ENCODE data around the gene FAM136A.

Gene FAM136A

DNA sequence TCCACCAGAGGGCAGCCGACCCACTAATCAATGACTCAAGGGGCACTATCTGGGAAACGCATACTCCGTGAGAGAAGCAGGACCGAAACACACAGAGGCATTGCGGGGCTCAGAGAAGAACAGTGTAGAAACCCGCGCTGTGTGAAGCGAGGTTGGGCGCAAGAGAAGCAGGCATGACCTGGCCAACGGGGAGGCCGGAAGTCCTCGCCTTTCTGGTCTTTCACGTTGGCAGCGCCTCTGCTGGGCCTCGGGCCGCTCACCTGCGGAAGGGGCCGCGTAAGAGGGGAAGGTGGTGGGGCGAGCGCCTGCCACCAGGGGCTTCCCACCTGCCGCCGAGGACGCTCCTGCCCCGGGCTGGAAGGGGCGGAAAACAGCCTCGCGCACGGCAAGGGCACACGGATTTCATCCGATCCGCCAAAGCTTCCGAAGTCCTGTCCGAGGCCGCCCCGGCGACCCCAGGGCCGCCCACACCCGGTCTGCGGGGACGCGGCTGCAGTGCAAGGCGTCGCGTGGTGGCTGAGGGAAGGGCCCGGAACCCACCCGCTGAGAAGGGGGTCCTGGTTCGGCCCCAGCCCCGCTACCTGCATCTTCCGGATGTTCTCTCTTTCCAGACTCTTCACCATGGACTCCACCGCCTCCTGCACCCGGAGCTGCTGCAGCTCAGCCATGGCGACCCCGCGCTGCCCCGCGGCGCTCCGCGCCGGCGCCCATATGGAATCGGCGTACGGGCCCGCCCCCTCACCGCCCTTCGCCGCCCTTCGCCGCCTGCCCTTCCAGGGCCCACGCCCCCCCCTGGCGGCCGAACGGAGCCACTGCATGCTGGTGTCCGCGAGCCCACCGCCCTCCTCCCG, at the start of gene FAM136A:
Gene FAM136A (minus strand): TSS at position 724 of the 851 bp plus-strand sequence. CDS start 56 bp downstream, at position 668.
- TF ChIP-seq, protein P1, sequence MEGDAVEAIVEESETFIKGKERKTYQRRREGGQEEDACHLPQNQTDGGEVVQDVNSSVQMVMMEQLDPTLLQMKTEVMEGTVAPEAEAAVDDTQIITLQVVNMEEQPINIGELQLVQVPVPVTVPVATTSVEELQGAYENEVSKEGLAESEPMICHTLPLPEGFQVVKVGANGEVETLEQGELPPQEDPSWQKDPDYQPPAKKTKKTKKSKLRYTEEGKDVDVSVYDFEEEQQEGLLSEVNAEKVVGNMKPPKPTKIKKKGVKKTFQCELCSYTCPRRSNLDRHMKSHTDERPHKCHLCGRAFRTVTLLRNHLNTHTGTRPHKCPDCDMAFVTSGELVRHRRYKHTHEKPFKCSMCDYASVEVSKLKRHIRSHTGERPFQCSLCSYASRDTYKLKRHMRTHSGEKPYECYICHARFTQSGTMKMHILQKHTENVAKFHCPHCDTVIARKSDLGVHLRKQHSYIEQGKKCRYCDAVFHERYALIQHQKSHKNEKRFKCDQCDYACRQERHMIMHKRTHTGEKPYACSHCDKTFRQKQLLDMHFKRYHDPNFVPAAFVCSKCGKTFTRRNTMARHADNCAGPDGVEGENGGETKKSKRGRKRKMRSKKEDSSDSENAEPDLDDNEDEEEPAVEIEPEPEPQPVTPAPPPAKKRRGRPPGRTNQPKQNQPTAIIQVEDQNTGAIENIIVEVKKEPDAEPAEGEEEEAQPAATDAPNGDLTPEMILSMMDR (IDR thresholded peaks at IDR 0.05; ENCODE audit: low read length, missing control alignments) = peak; percentile 54
- DNase-seq (ENCODE audit: low read depth) = peak; percentile 75
- peak within 1 kb of the TSS; percentile 66 for H3K4me3 ChIP-seq (replicated peaks; ENCODE audit: low read depth, low read length)

DNA sequence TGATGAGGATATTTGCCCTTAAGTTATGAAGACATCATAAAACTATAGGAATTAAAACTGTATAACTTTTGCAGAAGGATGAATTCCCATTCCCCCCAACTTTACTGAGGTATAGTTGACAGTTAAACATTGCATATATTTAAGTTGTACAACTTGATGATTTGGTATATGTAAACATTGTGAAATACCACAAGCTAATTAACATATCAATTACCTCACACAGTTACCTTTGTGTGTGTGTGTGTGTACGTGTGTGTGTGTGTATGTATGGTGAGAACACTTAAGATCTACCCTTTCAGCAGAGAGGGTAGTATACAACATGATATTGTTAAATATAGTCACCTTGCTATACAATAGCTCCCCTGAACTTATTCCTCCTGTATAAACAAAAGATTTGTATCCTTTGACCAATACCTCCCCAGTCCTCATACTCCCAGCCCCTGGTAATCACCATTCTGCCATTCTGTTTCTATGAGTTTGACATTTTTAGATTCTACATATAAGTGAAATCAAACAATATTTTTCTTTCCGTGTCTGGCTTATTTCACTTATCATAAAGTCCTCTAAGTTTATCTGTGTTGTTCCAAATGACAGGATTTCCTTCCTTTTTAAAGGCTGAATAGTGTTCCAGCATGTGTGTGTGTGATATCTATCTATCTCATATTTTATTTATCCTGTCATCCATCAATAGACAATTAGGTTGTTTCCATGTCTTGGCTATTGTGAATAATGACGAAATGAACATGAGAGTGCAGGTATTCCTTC, 48.2 kb upstream of the FAM136A start:
- no peak overlapping the region for H3K4me3 ChIP-seq (replicated peaks; ENCODE audit: low read depth, low read length)
- TF ChIP-seq, protein P1 (IDR thresholded peaks at IDR 0.05; ENCODE audit: low read length, missing control alignments) = no peak
- DNase-seq (ENCODE audit: low read depth) = no peak

DNA sequence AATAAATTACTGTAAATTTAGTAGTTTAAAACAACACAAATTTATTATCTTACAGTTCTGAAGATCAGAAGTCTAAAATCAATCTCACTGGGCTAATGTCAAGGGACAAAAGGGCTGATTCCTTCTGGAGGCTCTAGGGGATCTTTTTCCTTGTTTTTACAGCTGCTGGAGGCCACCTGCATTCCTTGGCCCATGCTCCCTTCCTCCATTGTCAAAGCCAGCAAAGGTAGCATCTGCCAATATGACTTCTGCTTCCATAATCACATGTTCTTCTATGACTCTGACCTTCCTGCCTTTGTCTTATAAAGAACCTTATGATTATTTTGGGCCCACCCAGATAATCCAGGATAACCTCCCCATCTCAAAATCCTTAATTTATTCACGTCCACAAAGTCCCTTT, 46.0 kb upstream of the FAM136A start:
- no peak overlapping the region for H3K4me3 ChIP-seq (replicated peaks; ENCODE audit: low read depth, low read length)
- DNase-seq (ENCODE audit: low read depth) = no peak
- TF ChIP-seq, protein P1 (IDR thresholded peaks at IDR 0.05; ENCODE audit: low read length, missing control alignments) = no peak

DNA sequence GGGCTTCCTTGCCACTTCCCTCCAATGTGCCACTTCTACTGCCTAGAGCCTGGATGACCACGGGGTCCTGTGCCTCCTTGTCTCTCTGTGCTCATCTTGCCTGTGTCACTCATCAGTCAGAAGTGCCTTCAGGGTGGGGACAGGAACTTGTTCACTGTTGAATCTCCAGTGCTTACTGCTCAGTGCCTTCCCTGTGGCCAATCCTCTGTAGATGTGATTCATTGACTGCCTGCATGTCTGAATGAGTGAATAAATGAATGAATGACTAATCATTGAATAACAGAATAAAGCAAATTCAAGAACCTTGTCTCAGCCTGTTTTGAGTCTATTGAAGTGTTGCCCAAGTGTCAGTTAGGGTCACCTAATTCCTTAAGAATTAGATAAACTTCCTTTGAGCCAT, 42.3 kb upstream of the FAM136A start:
- no peak for DNase-seq (ENCODE audit: low read depth)

DNA sequence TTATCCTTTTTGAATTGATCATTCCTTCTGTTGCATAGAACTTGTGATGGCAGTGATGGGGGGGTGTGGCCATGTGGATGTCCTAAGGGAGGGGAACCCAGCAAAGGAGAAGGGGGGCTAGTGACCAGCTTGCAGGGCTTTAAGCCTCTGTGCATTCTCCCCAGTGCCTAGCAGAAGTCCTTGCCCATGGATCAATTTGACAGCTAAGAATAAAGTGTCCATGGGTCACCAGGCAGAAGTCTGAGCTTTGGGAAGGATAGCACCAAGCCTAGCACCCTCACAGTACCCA, 39.6 kb upstream of the FAM136A start:
- H3K4me3 ChIP-seq (replicated peaks; ENCODE audit: low read depth, low read length) = no peak overlapping the region
- TF ChIP-seq, protein P1 (IDR thresholded peaks at IDR 0.05; ENCODE audit: low read length, missing control alignments) = no peak

More for the DNA sequence above, 42.3 kb upstream of the FAM136A start:
- no peak overlapping the region for H3K4me3 ChIP-seq (replicated peaks; ENCODE audit: low read depth, low read length)
- TF ChIP-seq, protein P1 (IDR thresholded peaks at IDR 0.05; ENCODE audit: low read length, missing control alignments) = no peak

DNA sequence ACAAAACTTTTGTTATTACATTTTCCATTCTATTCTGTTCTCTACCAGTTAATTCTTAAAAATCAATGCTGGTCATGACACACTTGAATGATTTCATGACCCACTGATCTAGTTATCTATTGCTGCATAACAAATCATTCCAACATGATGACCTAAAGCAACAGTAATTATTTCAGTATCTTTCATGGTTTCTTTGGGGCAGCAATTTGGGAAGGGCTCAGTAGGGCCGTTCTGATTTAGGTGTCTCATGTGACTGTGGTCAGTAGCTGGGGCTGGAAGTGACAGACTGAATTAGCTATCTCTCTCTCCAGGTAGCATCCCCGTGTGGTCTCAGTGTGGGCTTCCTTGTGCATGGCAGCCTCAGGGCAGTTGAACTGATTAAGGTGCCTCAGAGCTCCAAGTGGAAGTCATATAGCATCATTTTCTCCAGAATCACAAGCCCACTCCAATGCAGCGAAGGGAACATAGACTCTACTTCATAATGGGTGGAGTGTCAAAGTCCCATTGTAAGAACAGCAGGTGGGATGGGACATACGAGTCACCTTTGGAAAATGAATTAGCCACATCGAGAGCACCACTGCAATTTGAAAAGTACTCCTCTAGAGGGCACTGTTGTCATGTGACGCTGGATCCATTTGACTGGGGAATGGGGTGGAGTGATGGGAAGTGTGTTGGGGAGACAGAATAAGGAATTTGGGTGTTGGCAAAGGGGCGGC, 39.1 kb upstream of the FAM136A start:
- no peak overlapping the region for H3K4me3 ChIP-seq (replicated peaks; ENCODE audit: low read depth, low read length)
- peak; percentile 53 for DNase-seq (ENCODE audit: low read depth)
- TF ChIP-seq, protein P1 (IDR thresholded peaks at IDR 0.05; ENCODE audit: low read length, missing control alignments) = peak; percentile 87

More for the DNA sequence above, 39.6 kb upstream of the FAM136A start:
- DNase-seq (ENCODE audit: low read depth) = no peak

Measured in fibroblast of pulmonary artery (primary cell).